ENCODE results near the gene TARS2.

The TARS2 gene

GRCh38 chr1:150555971-150556865 is 69.0 kb downstream of the TARS2 start:
- DNase-seq (ENCODE audit: low read depth) = no peak

GRCh38 chr1:150557065-150557600 is 69.9 kb downstream of the TARS2 start:
- no peak for DNase-seq (ENCODE audit: low read depth)
